ENCODE data around the gene SLC66A3. TPM values are rescaled to one million over a fixed set of nuclear protein-coding genes. Genes with fewer than 3 reads are reported as not detected.

SLC66A3 gene
- total RNA-seq, 1 experiment from 2014 or later, result 13.3 TPM

DNA sequence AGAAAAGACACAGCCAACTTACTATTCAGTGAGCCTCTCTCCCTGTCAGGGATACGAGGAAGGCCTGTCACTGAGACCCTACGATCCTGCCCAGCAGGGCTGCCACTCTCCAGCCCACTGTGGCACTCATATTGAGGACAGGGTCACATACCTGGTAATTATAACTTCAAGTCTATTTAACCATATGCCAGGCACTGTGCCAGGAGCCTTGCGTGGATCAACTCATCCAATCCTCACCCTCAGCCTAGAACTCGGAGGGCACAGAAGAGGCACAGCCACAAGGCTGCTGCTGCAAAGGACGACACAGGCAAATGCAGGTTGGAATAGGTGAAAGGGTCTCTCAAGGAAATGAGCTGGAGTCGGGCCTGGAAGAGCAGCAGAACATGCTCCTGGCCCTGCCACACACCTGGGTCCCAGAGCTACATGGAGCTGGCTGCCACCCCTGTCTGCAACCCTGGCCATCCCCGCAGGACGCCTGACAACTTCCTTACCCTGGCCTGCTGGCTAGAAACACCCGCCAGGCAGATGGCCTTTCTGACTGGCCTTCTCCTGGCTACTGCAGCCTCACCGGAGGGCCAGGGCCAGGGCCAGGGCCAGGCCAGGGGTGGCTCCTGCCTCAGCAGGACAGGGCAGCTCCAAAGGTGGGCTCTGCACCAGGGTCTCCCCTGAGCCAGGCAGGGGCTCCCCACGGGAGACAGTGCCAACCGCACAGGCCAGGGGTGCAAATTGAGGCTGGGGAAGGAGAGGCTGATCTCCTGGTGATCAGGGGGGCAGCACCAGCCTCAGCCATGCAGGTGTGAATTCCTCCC, 32.1 kb upstream of the SLC66A3 start:
- Histone ChIP-seq H3K4me1 (ENCODE audit: insufficient read depth, low read length) (no peaks in the 10 kb centered on the region; the same call in 1 of the 2 replicates), H2AFZ (ENCODE audit: low read length) (no peak overlapping the region), H2BK120ac (ENCODE audit: low read depth, low read length, poor library complexity, severe bottlenecking) (no peak overlapping the region), H2AK5ac (ENCODE audit: insufficient read length, low read length) (no peak overlapping the region), H3K4me2 (ENCODE audit: insufficient read depth, insufficient read length, low read length) (no peak overlapping the region), H2BK20ac (ENCODE audit: low read depth, low read length, poor library complexity, severe bottlenecking) (no peak overlapping the region), H3K14ac (ENCODE audit: insufficient read depth, low read length) (no peak overlapping the region; the same call in 1 of the 2 replicates), H4K8ac (replicated peaks; ENCODE audit: insufficient read length, low read depth, low read length) (no peak overlapping the region), H3K23me2 (ENCODE audit: insufficient read length, low read depth, low read length, poor library complexity, severe bottlenecking) (no peaks in the 10 kb centered on the region), H3K27ac (ENCODE audit: insufficient read length, low read depth, low read length) (no peak overlapping the region), H3K4ac (ENCODE audit: low read depth, low read length) (no peak overlapping the region), H3K79me2 (ENCODE audit: insufficient read depth, low read length) (no peaks in the 10 kb centered on the region), H3K18ac (ENCODE audit: insufficient read length, low read depth, low read length) (no peak overlapping the region), H3K9me3 (ENCODE audit: control insufficient read depth, low read depth, low read length) (no peaks in the 10 kb centered on the region), H4K5ac (ENCODE audit: insufficient read length, low read depth, low read length) (no peak overlapping the region), H4K91ac (ENCODE audit: insufficient read length, low read depth, low read length) (no peak overlapping the region), H2BK5ac (ENCODE audit: insufficient read length, low read length) (no peak overlapping the region), H3K79me1 (ENCODE audit: insufficient read depth, low read depth, low read length, poor library complexity, severe bottlenecking) (no peaks in the 10 kb centered on the region), H3K9ac (ENCODE audit: extremely low read depth, insufficient read length, low read length) (no peak overlapping the region), H3K23ac (ENCODE audit: insufficient read length, low read depth, low read length) (no peak overlapping the region), H2BK15ac (ENCODE audit: low read depth, low read length) (no peak overlapping the region), H3K56ac (ENCODE audit: insufficient read length, low read depth, low read length) (no peak overlapping the region), H4K20me1 (ENCODE audit: control insufficient read depth, insufficient read depth, insufficient read length) (no peaks in the 10 kb centered on the region), H3T11ph (ENCODE audit: low read length) (no peak overlapping the region), H3K27me3 (ENCODE audit: insufficient read depth, low read length) (no peaks in the 10 kb centered on the region), H2BK12ac (ENCODE audit: insufficient read length, low read depth, low read length) (no peak overlapping the region)
- Mint-ChIP-seq H3K4me3 (no peak overlapping the region), H3K27me3 (ENCODE audit: low read depth) (peaks cover 7% of the 10 kb centered on the region), H3K27ac (no peak overlapping the region), H3K9me3 (no peaks in the 10 kb centered on the region), H3K4me1 (peaks cover 14 to 17% of the 10 kb centered on the region in 2 experiments), H3K36me3 (ENCODE audit: insufficient read depth in 1 of 3, low read depth in 3 of 3) (no peaks in the 10 kb centered on the region; a peak in 2 of 7 replicates)
- WGBS (ENCODE audit: extremely low coverage, insufficient read length, low lambda C conversion rate), result no CpG with 5 or more reads among the region's 12 CpGs
- TF ChIP-seq, protein P1, sequence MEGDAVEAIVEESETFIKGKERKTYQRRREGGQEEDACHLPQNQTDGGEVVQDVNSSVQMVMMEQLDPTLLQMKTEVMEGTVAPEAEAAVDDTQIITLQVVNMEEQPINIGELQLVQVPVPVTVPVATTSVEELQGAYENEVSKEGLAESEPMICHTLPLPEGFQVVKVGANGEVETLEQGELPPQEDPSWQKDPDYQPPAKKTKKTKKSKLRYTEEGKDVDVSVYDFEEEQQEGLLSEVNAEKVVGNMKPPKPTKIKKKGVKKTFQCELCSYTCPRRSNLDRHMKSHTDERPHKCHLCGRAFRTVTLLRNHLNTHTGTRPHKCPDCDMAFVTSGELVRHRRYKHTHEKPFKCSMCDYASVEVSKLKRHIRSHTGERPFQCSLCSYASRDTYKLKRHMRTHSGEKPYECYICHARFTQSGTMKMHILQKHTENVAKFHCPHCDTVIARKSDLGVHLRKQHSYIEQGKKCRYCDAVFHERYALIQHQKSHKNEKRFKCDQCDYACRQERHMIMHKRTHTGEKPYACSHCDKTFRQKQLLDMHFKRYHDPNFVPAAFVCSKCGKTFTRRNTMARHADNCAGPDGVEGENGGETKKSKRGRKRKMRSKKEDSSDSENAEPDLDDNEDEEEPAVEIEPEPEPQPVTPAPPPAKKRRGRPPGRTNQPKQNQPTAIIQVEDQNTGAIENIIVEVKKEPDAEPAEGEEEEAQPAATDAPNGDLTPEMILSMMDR (conservative IDR thresholded peaks at IDR 0.05), result no peak
- DNase-seq, result no peak
